ENCODE results near the gene LTB4R2. TPM values are rescaled to one million over a fixed set of nuclear protein-coding genes. Genes with fewer than 3 reads are reported as not detected.

The LTB4R2 gene
- total and polyA plus RNA-seq, 2 donors (not counting 1 experiment from before 2014, with no cell fraction given) = 10.7 to 11.7 TPM

DNA sequence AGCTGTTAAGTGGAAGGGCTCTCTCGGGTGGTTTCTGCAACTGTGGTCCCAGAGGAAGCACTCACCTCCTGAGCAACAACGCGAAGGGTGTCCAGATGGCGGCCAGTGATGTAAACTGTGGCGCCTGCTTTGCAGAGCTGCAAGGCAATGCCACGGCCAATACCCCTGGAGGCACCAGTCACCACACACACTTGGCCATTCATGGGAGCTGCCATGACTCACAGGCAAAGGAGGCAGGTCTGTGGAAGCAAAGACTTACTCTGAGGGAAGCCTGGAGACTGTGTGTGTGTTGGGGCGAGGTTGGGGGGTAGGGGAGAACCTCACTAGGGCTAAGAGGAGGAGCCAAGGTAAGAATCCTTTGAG, 11.1 kb upstream of the LTB4R2 start:
- no peak for TF ChIP-seq CTCF (IDR thresholded peaks at IDR 0.05)
- TF ChIP-seq EZH2 (IDR thresholded peaks at IDR 0.05; ENCODE audit: borderline replicate concordance, insufficient read depth, low read depth, low read length, poor library complexity, severe bottlenecking) = no peak
- H3K36me3 ChIP-seq (replicated peaks in 1 of 2; ENCODE audit: control extremely low read depth in 1 of 2, control insufficient read depth in 1 of 2, extremely low read depth in 1 of 2, insufficient read depth in 2 of 2, low read length in 1 of 2) = peaks cover 4 to 43% of the 10 kb centered on the region in 2 experiments
- H4K20me1 ChIP-seq (ENCODE audit: control insufficient read depth, insufficient read depth, low read length, poor library complexity, severe bottlenecking) = peaks cover 6% of the 10 kb centered on the region
- H3K27me3 ChIP-seq (replicated peaks in 1 of 4; ENCODE audit: control extremely low read depth in 1 of 4, control insufficient read depth in 3 of 4, insufficient read depth in 4 of 4, low read length in 3 of 4) = no peaks in the 10 kb centered on the region
- peak overlapping the region; percentile 93 for H3K4me2 ChIP-seq (replicated peaks; ENCODE audit: low read depth, low read length, poor library complexity, severe bottlenecking)
- ChIA-PET POLR2A (interaction anchor here (0.9 to 4.1 kb wide), 6 partner anchors 9 to 131 kb away, joined by 3 to 47 read pairs (median 4); partner anchors contain the start of genes CBLN3, CIDEB, KHNYN and LTB4R), CTCF (interaction anchor here (0.7 to 10.9 kb wide), 12 partner anchors 9 to 132 kb away, joined by 3 to 254 read pairs (median 18); partner anchors contain the start of genes CIDEB, KHNYN, LTB4R and LTB4R2)
- peaks cover 30 to 41% of the 10 kb centered on the region in 2 donors for H3K4me1 ChIP-seq (ENCODE audit: control insufficient read depth in 2 of 2, insufficient read depth in 2 of 2, low read length in 2 of 2)
- no peak for ATAC-seq (ENCODE audit: low read depth)
- H3K9ac ChIP-seq (ENCODE audit: low read length) = peak overlapping the region; percentile 90
- Mint-ChIP-seq H3K4me1 (peaks cover 48% of the 10 kb centered on the region), H3K27me3 (no peaks in the 10 kb centered on the region), H3K27ac (peak overlapping the region; percentile 98), H3K4me3 (peak overlapping the region; percentile 96), H3K9me3 (ENCODE audit: insufficient read depth) (no peaks in the 10 kb centered on the region)
- intact Hi-C loops (cut with micrococcal nuclease) = loop anchor here (1.0 to 5.0 kb wide), 5 partner anchors 9 to 138 kb away; partner anchors contain the start of genes CHMP4A, GMPR2, IRF9 and NEDD8
- peak overlapping the region; percentile 79 to 83 for H3K27ac ChIP-seq (ENCODE audit: low read length in 2 of 2)
- peak; percentile 30 for DNase-seq
- no peaks in the 10 kb centered on the region for H3K9me3 ChIP-seq (ENCODE audit: control extremely low read depth in 1 of 3, control insufficient read depth in 2 of 3, insufficient read depth in 1 of 3, low read length in 2 of 3)
- H3K79me2 ChIP-seq (ENCODE audit: control insufficient read depth, insufficient read depth, low read length) = peaks cover 55% of the 10 kb centered on the region
- peak overlapping the region; percentile 53 to 93 (median 77) for H3K4me3 ChIP-seq (ENCODE audit: control extremely low read depth in 1 of 5, extremely low read depth in 1 of 5, insufficient read depth in 1 of 5, low read depth in 2 of 5, low read length in 4 of 5)
- peak overlapping the region; percentile 91 for H2AFZ ChIP-seq (ENCODE audit: insufficient read depth, low read depth, low read length, poor library complexity, severe bottlenecking)
- 51% methylated on average over 7 of the region's 7 CpGs for WGBS (ENCODE audit: insufficient coverage)

Data from B cell (primary cell).